GM12891 (cell line): Measurements from ENCODE around the gene AMMECR1.

Experiments
- PAX5 ChIP-seq: IDR thresholded peaks from 2 replicates; pipeline ENCODE4 v1.6.1; 2011; ENCODE audit warnings: low read length, moderate library complexity, mild to moderate bottlenecking; ENCODE audit not compliant: insufficient read depth, severe bottlenecking
- POLR2A ChIP-seq: IDR thresholded peaks from 2 replicates; pipeline ENCODE4 v1.6.1; 2011; ENCODE audit warnings: low read depth, low read length, control low read depth
- POLR2AphosphoS5 ChIP-seq: IDR thresholded peaks from 2 replicates; pipeline ENCODE4 v1.6.1; 2011; ENCODE audit warnings: low read depth, low read length, control low read depth
- POU2F2 ChIP-seq: IDR thresholded peaks from 2 replicates; pipeline ENCODE4 v1.6.1; 2011; ENCODE audit warnings: low read depth, mild to moderate bottlenecking, control low read depth, low read length, moderate library complexity
- SPI1 ChIP-seq: IDR thresholded peaks from 2 replicates; pipeline ENCODE4 v1.6.1; 2011; ENCODE audit warnings: low read depth, low read length, control low read depth
- TAF1 ChIP-seq: IDR thresholded peaks from 2 replicates; pipeline ENCODE4 v1.6.1; 2011; ENCODE audit warnings: low read depth, low read length, control low read depth

GRCh38 chrX:110153244-110153643, 164.6 kb downstream of the AMMECR1 start:
- TF ChIP-seq POLR2A (no peak), PAX5 (no peak), POLR2AphosphoS5 (no peak), POU2F2 (no peak), TAF1 (no peak), SPI1 (no peak)
